Fibroblast of skin of right quadriceps (primary cell): ENCODE data around the gene MGAT5.

Experiments used
- DNase-seq: peaks from one replicate; pipeline ENCODE4 v3.0.0-alpha.2; 2013

MGAT5 gene

GRCh38 chr2:134232461-134232860, 21.4 kb upstream of the MGAT5 start:
- DNase-seq, result no peak

- peak; percentile 22 for DNase-seq
Measured at GRCh38 chr2:134232868-134233727, 20.8 kb upstream of the MGAT5 start.

DNA sequence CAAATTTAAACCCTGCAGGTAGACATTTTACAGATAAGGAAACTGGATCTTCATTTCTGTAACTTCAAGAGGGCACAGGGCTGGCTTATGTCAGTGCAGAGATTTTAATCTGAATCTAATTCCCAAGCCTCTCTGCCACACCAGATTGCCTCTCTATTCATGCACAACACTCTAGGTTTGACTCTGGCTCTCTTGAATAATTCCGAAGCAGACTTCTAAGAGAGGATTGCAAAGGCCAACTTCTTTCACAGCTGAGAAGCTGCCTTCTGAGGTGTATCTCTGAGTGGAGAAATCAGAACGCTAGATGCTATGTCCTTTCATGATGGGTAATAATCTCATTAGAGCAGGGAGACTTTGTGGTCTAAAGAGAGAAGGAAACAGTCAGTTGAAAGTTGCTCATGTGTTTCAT, 20.1 kb upstream of the MGAT5 start:
- no peak for DNase-seq

- DNase-seq, result no peak
Measured at GRCh38 chr2:134234535-134234934, 19.3 kb upstream of the MGAT5 start.

DNA sequence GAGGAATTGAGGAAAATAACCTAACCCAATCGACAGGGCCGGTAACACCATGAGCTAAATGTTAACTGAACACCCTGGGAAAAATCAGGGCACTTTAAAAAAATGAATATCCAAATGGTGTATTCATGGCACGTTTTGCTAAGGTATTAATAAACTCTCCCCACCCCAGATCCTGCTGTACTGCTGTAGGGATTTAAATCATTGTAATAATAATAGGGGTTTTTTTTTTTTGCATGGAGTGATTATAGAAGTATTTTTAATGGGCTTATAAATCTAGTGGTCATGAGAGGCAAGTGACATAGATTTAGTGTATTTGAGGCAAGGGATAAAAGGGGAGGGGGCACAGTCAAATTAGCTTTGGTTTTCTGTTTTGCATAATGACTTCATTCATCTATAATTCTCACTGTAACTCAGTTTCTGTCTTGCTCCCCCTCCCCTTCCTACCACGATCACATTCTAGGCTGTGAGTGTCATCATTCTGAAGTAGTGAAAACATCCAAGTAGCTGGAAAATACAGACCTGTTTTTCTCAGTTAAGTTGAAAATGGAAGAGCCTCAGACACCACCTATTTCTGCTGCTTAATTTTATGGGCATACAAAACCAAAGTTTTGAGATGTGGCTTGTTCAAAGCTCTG, 18.2 kb upstream of the MGAT5 start:
- peak; percentile 42 for DNase-seq

- no peak for DNase-seq
Measured at GRCh38 chr2:134238371-134238770, 15.5 kb upstream of the MGAT5 start.

- no peak for DNase-seq
Measured at GRCh38 chr2:134240061-134240460, 13.8 kb upstream of the MGAT5 start.

DNA sequence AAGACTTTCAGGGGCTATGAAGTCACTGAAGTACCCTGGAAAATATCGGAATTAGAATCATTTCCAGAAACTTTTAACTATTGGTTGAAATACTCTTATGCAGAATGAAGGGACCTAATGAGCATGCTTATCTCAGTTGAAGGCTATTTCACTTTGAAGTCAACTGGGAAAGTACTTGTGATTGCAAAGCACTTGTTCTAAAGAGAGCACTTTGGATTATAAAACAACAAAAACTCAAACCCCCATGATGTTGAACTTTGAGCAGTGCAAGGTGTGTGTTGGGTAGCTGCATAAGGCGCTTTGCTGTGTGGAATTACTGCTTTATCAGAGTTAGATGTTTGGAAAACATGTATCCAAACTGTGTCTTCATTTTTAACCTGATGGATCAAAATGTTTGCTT, 12.0 kb upstream of the MGAT5 start:
- DNase-seq, result no peak

GRCh38 chr2:134243244-134243643, 10.6 kb upstream of the MGAT5 start:
- no peak for DNase-seq

DNA sequence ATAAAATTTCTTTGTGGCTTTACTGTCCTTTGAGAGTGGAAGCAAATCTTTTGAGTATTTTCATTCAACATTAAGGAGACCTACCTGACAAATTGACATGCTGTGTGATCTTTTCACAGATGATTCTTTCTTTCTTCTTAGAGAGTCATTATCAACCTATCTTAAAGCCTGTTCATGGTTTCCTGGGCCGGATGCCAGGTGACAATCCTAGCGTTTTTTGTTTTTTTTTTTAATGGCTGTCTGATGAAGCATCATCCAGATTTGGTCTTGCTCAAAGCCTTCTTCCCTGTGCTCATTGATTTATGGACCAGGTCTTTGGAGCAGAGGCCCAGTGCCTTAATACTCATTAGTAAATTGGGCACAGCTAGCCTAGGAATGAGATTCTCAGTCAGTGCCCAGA, 9.8 kb upstream of the MGAT5 start:
- peak; percentile 54 for DNase-seq

- DNase-seq, result no peak
Measured at GRCh38 chr2:134244587-134244986, 9.3 kb upstream of the MGAT5 start.

DNA sequence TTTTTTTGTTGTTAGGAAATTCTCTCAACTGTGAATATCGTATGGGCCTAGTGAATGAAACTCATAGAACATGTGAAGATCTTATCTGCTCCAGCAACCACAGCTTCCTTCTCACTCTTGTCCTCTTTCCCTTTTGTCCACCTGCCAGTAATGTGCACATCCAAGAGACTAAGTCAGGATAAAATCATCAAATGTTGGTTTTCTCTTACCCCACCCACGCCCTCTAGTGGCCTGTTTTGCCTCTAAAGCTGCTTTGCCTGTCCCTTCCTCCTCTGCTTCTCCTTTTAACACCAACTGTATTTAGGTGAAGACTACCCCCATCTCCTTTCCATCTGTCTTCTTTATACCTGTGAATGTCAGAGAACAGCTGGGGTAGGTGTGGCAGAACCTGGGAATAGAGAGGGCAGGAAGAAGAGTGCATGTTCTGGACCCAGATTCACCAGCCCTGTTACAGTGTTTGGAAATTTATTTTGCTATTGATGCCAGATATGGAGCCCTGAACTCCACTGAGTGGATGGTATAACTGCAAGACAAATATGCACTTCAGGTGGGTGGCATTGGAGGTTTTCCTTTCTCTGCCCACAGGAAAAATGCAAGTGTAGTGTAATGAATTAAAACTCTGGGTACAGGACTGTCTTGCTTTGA, 8.4 kb upstream of the MGAT5 start:
- DNase-seq, result peak; percentile 66

DNA sequence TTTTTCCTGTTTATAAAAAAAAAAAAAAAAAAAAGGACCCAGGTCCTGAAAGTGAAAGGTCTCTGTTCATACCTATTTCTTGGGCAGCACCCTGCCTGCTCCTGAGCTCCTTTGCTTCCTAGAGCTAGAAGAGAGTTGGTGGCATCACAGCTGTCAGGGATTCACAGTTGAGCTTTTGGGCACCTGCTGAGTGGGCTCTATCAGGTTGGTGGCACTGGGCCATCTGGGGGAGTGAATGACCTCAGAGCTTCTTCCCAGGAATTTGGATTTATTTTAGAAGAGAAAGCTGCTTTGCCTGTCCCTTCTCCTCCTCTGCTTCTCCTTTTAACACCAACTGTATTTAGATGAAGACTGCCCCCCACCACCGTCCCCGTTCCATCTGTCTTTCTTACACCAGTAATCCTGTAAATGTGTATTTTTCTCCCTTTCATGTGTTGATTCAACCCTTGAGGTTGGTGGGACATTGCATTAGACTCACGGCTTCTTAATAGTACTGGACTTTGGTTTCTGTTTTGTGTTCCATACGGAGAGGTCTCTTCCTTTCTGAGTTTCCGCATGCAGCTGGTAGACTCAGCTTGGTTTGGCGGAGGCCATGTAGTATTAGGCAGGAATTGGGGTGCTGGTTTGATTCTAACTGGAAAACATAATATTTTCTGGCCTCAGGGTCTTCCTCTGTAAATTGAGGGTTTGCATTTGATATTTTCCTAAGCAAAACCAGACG, 7.6 kb upstream of the MGAT5 start:
- DNase-seq, result no peak

GRCh38 chr2:134247679-134248078, 6.2 kb upstream of the MGAT5 start:
- no peak for DNase-seq

DNA sequence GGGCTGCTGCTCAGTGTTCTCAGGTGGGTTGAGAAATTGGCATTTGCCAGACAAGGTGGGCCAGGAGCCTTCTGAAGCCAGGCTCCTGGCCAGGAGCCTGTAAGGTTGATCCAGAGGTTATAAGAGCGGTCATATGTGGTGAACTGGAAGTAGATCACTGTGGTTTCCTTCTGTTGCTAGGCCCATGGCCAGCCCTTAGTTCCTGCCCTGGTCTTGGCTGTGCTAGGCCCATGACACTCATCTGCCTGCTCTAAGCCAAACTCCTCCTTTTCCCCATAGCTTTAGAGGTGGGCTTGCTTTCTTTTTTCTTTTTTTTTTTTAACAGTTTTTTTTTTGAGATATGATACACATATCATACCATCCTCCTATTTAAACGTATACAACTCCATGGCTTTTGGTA, 5.0 kb upstream of the MGAT5 start:
- DNase-seq, result no peak

DNA sequence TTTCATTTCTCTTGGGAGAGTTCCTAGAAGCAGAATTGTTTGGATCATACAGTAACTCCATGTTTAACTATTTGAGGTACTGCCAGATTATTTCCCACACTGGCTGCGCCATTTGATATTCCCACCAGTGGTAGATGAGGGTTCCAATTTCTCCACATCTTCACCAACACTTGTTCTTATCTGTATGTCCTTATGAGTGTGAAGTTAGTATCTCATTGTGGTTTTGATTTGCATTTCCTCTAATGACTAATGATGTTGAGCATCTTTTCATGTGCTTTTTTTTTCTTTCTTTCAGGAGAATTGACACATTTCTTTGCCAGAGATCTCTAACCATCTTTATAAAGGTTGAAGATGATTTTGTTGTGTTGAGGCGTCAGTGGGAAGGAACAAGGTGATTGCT, 4.1 kb upstream of the MGAT5 start:
- DNase-seq, result no peak

GRCh38 chr2:134250840-134251461, 2.9 kb upstream of the MGAT5 start:
- no peak for DNase-seq

GRCh38 chr2:134252092-134252750, 1.7 kb upstream of the MGAT5 start:
- peak; percentile 35 for DNase-seq

GRCh38 chr2:134253117-134253704, 661 bp upstream of the MGAT5 start:
- no peak for DNase-seq

DNA sequence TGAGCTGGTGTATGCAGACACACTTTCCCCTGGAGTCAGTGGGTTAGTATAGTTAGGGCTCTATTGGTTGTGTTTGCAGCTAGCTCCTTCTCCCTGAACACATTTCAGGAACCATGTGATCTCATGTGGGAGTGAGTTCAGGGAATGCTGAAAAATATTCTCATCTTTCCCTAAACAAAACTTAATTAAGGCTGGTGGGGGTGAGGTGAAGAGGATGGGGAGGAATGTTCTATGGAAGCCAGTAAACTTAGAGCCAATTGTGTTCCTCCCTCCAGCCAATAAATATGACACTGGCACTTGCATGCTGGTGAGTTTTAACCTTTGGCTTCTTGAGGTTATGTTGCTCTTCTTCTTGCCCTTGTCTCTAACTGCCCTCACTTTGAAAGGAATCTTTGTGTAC, 952 bp downstream of the MGAT5 start:
- no peak for DNase-seq

DNA sequence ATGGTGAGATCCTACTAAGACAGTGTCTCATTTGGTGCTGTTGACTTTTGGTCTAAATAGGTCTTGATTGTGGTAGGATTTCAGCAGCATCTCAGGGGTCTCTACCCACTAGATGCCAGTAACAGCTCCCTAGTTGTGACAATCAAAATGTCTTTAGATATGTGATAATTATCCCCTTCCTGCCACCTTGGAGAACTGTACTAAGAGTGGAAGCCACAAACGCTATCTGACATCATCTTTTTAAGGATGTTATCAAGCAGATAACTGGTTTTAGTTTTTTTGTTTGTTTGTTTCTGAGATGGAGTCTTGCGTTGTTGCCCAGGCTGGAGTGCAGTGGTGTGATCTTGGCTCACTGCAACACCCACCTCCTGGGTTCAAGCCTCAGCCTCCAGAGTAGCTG, 3.1 kb downstream of the MGAT5 start:
- no peak for DNase-seq

DNA sequence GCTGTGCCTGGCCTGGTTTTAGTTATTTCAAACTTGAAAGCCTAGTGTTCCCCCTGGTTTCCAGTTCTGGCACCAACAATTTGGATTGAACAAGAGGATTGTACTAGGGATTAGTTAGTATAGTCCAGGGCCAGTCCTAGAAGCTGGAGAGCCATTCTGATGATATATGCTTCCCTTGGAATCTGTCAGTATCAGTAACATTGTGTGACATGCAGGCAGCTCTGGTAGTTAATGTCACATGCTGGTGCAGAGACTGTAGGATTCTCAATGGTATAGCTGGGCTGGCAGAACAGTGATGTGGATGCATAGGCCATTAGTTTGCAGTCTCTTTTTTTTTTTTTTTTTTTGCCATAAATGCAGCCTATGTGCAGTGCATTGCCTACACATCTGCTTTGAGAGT, 3.6 kb downstream of the MGAT5 start:
- no peak for DNase-seq
